Endodermal cell (in vitro differentiated cells): ENCODE data around the gene ZNF692. TPM values are rescaled to one million over a fixed set of nuclear protein-coding genes. Genes with fewer than 3 reads are reported as not detected.

ENCODE experiments used
- DNase-seq: peaks from one replicate; pipeline ENCODE4 v3.0.0-alpha.2; 2017
- H3K27ac ChIP-seq: 2 replicates; pipeline ENCODE4 v1.5.1; 2013; ENCODE audit warnings: mild to moderate bottlenecking, low read depth, low read length, moderate library complexity
- H3K27me3 ChIP-seq: 2 replicates; pipeline ENCODE4 v1.6.1; 2013; ENCODE audit warnings: mild to moderate bottlenecking, low read length, moderate library complexity; ENCODE audit not compliant: insufficient read depth, control insufficient read depth, poor library complexity, severe bottlenecking
- H3K36me3 ChIP-seq: 2 replicates; pipeline ENCODE4 v1.7.0; 2013; ENCODE audit warnings: mild to moderate bottlenecking, low read length, moderate library complexity; ENCODE audit not compliant: control insufficient read depth, insufficient read depth
- H3K4me1 ChIP-seq: one replicate; pipeline ENCODE4 v1.7.0; 2013; ENCODE audit warnings: low read length; ENCODE audit not compliant: control insufficient read depth, insufficient read depth
- H3K4me3 ChIP-seq: 2 replicates; pipeline ENCODE4 v1.5.1; 2013; ENCODE audit warnings: mild to moderate bottlenecking, low read length, moderate library complexity
- H3K9ac ChIP-seq: 2 replicates; pipeline ENCODE4 v1.6.1; 2013; ENCODE audit warnings: mild to moderate bottlenecking, low read length, moderate library complexity; ENCODE audit not compliant: poor library complexity, severe bottlenecking; ENCODE audit errors: extremely low read depth
- H3K9me3 ChIP-seq: 2 replicates; pipeline ENCODE4 v1.6.1; 2013; ENCODE audit warnings: mild to moderate bottlenecking, low read length, moderate library complexity; ENCODE audit not compliant: control insufficient read depth
- H3K27ac Mint-ChIP-seq: 2 replicates; pipeline ENCODE4 v1.8.0; 2020; ENCODE audit warnings: mixed read lengths
- H3K27me3 Mint-ChIP-seq: 2 replicates; pipeline ENCODE4 v1.8.0; 2021; ENCODE audit warnings: mild to moderate bottlenecking, mixed read lengths; ENCODE audit not compliant: insufficient read depth
- H3K36me3 Mint-ChIP-seq: 2 replicates; pipeline ENCODE4 v1.8.0; 2020; ENCODE audit warnings: low read depth, mixed read lengths
- H3K4me1 Mint-ChIP-seq: 2 replicates; pipeline ENCODE4 v1.8.0; 2020; ENCODE audit warnings: mixed read lengths
- H3K4me3 Mint-ChIP-seq: 2 replicates; pipeline ENCODE4 v1.8.0; 2020; ENCODE audit warnings: mild to moderate bottlenecking, moderate library complexity, mixed read lengths
- H3K9me3 Mint-ChIP-seq: 2 replicates; pipeline ENCODE4 v1.8.0; 2020; ENCODE audit warnings: mild to moderate bottlenecking, mixed read lengths
- WGBS, 2 experiments: methylation state at CpG; one replicate each; pipeline versions ENCODE4 v1.1.5 to v1.1.7; 2013; ENCODE audit warnings: missing lambda C conversion rate in 2 of 2, mixed read lengths in 1 of 2; ENCODE audit not compliant: insufficient coverage in 1 of 2, insufficient read length in 1 of 2; 5-methylcytosine and 5-hydroxymethylcytosine counted together
- total RNA-seq, 2 donors: library from RNA; stranded (reverse); fragmentation: NEBNext Ultra II Directional in 1 of 2; extraction: Animal tissue kit (Norgen Biotek cat#: 25700) in 1 of 2; gene quantifications; 2 replicates in 1 of 2; 3 replicates in 1 of 2; pipeline ENCODE4 v1.2.1, GENCODE V29; 2021
- TF ChIP-seq, protein P1 (sequence below): fragments of 200-600 bp; sonication (generic); conservative IDR thresholded peaks from 2 replicates; pipeline ENCODE4 v1.5.0; 2021; ENCODE audit warnings: antibody characterized with exemption, mild to moderate bottlenecking

ZNF692 gene
- total RNA-seq, 2 donors from 2014 or later: 47.6 to 50.3 TPM

GRCh38 chr1:248858096-248858890 lies 592 bp downstream of the ZNF692 start:
- Histone ChIP-seq H3K27me3 (peaks cover 31% of the 10 kb centered on the region), H3K36me3 (peaks cover 25% of the 10 kb centered on the region), H3K9ac (peak overlapping the region; percentile 67), H3K9me3 (no peaks in the 10 kb centered on the region), H3K27ac (peak overlapping the region; percentile 60), H3K4me1 (no peaks in the 10 kb centered on the region), H3K4me3 (peak overlapping the region; percentile 84)
- H3K9me3 Mint-ChIP-seq: no peaks in the 10 kb centered on the region
- TF ChIP-seq, protein P1, sequence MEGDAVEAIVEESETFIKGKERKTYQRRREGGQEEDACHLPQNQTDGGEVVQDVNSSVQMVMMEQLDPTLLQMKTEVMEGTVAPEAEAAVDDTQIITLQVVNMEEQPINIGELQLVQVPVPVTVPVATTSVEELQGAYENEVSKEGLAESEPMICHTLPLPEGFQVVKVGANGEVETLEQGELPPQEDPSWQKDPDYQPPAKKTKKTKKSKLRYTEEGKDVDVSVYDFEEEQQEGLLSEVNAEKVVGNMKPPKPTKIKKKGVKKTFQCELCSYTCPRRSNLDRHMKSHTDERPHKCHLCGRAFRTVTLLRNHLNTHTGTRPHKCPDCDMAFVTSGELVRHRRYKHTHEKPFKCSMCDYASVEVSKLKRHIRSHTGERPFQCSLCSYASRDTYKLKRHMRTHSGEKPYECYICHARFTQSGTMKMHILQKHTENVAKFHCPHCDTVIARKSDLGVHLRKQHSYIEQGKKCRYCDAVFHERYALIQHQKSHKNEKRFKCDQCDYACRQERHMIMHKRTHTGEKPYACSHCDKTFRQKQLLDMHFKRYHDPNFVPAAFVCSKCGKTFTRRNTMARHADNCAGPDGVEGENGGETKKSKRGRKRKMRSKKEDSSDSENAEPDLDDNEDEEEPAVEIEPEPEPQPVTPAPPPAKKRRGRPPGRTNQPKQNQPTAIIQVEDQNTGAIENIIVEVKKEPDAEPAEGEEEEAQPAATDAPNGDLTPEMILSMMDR: peak; percentile 70
- 5 to 9% methylated on average over 18 to 45 of the region's 45 CpGs for WGBS, 2 experiments
- peak overlapping the region; percentile 76 for H3K4me3 Mint-ChIP-seq
- peaks cover 32% of the 10 kb centered on the region for H3K27me3 Mint-ChIP-seq
- H3K36me3 Mint-ChIP-seq: peaks cover 26% of the 10 kb centered on the region
- DNase-seq: peak; percentile 93
- peak overlapping the region; percentile 94 for H3K27ac Mint-ChIP-seq
- peaks cover 15% of the 10 kb centered on the region for H3K4me1 Mint-ChIP-seq

GRCh38 chr1:248857749-248858095 lies 1.2 kb downstream of the ZNF692 start:
- Histone ChIP-seq H3K27me3 (peaks cover 27% of the 10 kb centered on the region), H3K36me3 (peaks cover 29% of the 10 kb centered on the region), H3K9me3 (no peaks in the 10 kb centered on the region), H3K4me3 (peak overlapping the region; percentile 84), H3K27ac (no peak overlapping the region), H3K4me1 (no peaks in the 10 kb centered on the region), H3K9ac (peak overlapping the region; percentile 67)
- H3K27me3 Mint-ChIP-seq: peaks cover 28% of the 10 kb centered on the region
- H3K9me3 Mint-ChIP-seq: no peaks in the 10 kb centered on the region
- peak overlapping the region; percentile 76 for H3K4me3 Mint-ChIP-seq
- DNase-seq: no peak
- peaks cover 13% of the 10 kb centered on the region for H3K4me1 Mint-ChIP-seq
- TF ChIP-seq, protein P1: no peak
- WGBS, 2 experiments: 13 to 32% methylated on average over 4 of the region's 4 CpGs
- peaks cover 26% of the 10 kb centered on the region for H3K36me3 Mint-ChIP-seq
- peak overlapping the region; percentile 94 for H3K27ac Mint-ChIP-seq

DNA sequence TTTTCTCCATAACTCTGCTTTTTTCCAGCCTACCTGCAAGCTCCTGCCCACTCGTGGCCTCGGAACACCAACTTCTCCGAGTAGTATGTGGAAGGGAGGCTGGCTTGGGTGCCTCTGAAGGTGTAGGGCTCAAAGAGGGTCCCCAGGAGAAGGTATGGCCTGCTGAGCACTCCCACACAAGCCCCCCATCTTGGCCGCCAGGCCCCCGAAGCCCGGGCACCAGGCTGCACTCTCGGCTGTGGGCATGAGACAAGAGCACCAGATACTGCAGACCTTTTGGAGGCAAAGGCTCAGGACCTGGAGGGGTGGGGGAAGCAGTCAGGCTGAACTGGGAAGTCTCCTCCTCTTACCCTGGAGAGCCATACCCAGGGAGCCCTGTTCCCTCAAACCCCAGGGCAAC lies 1.7 kb downstream of the ZNF692 start:
- Histone ChIP-seq H3K36me3 (peaks cover 29% of the 10 kb centered on the region), H3K27ac (no peak overlapping the region), H3K9ac (no peak overlapping the region), H3K4me3 (peak overlapping the region; percentile 84), H3K27me3 (peaks cover 22% of the 10 kb centered on the region), H3K9me3 (no peaks in the 10 kb centered on the region), H3K4me1 (no peaks in the 10 kb centered on the region)
- TF ChIP-seq, protein P1: no peak
- peaks cover 23% of the 10 kb centered on the region for H3K27me3 Mint-ChIP-seq
- H3K36me3 Mint-ChIP-seq: peaks cover 26% of the 10 kb centered on the region
- H3K4me1 Mint-ChIP-seq: peaks cover 10% of the 10 kb centered on the region
- no peaks in the 10 kb centered on the region for H3K9me3 Mint-ChIP-seq
- peak overlapping the region; percentile 76 for H3K4me3 Mint-ChIP-seq
- DNase-seq: peak; percentile 45
- WGBS, 2 experiments: 91% methylated on average over 6 of the region's 7 CpGs; no CpG with 5 or more reads in 1 of the 2 experiments
- no peak overlapping the region for H3K27ac Mint-ChIP-seq
